Activated CD8-positive, alpha-beta T cell treated with anti-CD3 and anti-CD28 coated beads for 36 hours (primary cell): ENCODE results near the gene NUMB. TPM values are rescaled to one million over a fixed set of nuclear protein-coding genes. Genes with fewer than 3 reads are reported as not detected.

Experiments
- ATAC-seq: fragments of 200-7000 bp; cut with Tn5 transposase; one replicate; pipeline ENCODE4 v1.10.0; 2021; ENCODE audit warnings: mild to moderate bottlenecking, moderate library complexity
- CTCF ChIA-PET: fragments of 350-600 bp; sonication (Branson Sonifier 250); formaldehyde crosslinking; loops from one replicate; lab custom pipeline; 2021; ENCODE audit warnings: antibody characterized with exemption; lab: Charles Lee
- POLR2A ChIA-PET: fragments of 350-600 bp; sonication (Branson Sonifier 250); formaldehyde crosslinking; loops from one replicate; lab custom pipeline; 2021; ENCODE audit warnings: antibody characterized with exemption; lab: Charles Lee
- DNase-seq: peaks from one replicate; pipeline ENCODE4 v3.0.0-alpha.2; 2020
- H3K27ac Mint-ChIP-seq: one replicate; pipeline ENCODE4 v1.8.0; 2021; ENCODE audit warnings: mild to moderate bottlenecking, mixed read lengths
- H3K27me3 Mint-ChIP-seq: one replicate; pipeline ENCODE4 v1.8.0; 2021; ENCODE audit warnings: mixed read lengths
- H3K36me3 Mint-ChIP-seq: one replicate; pipeline ENCODE4 v1.8.0; 2021; ENCODE audit warnings: low read depth, mixed read lengths
- H3K4me1 Mint-ChIP-seq: one replicate; pipeline ENCODE4 v1.8.0; 2021; ENCODE audit warnings: low read depth, mixed read lengths
- H3K4me3 Mint-ChIP-seq: one replicate; pipeline ENCODE4 v1.8.0; 2021; ENCODE audit warnings: mild to moderate bottlenecking, moderate library complexity, mixed read lengths
- H3K9me3 Mint-ChIP-seq: one replicate; pipeline ENCODE4 v1.8.0; 2021; ENCODE audit warnings: mixed read lengths
- CTCF ChIP-seq: fragments of 200-600 bp; IDR thresholded peaks from one replicate; pipeline ENCODE4 v1.8.0; 2022; ENCODE audit warnings: antibody characterized with exemption, mild to moderate bottlenecking
- intact Hi-C: fragments of 100-400 bp; cut with micrococcal nuclease; formaldehyde crosslinking; loops from one replicate; pipeline ENCODE4 v1.10.0; 2022
- total RNA-seq, 2 experiments: library from RNA; stranded (reverse); gene quantifications; one replicate each; pipeline ENCODE4 v1.2.3, GENCODE V29; 2021

NUMB gene
- total RNA-seq, 2 experiments from 2014 or later, result 31.8 to 33.0 TPM

DNA sequence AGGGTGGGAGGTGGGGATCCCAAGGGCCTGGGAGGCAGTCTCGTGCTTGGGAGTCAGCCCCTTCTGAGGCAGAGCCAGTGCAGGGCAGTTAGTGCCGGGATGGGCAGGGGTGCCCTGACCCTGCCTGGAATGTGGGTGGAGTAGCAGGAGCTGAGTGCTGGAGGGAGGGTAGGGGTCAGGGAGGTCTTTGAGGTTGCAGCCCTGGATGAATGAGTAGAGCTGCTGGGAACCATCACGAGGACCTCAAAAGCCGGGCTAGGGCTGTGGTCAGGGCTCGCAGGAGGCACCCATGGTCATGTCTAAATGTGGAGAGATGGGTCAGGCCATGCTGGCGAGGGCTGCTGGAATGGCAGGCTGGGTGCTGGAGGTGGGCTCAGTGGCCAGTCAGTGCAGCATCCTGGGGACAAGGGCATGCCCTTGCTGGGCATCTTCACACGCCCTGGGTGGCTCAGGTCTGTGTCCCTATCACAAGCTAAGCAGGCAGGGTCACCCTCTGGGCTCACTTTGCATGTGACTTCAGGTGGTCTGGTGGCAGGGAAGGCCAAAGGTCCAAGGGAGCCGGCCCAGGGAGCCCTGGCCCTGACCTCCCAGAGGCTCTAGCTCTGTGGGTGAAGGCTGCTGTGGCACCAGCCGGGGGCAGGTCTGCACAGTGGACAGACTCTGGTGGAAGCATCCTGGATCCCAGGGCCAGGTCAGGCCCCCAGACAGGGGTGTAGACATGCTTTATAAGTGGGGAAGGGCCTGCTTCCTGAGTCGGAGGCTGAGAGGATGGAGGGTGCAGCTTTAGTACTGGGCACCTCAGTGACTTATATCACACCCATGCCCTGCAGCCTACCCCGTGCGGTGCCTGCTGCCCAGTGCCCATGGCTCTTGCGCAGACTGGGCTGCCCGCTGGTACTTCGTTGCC, 196.6 kb downstream of the NUMB start:
- no peak overlapping the region for H3K4me3 Mint-ChIP-seq
- H3K27ac Mint-ChIP-seq, result no peak overlapping the region
- peaks cover 2% of the 10 kb centered on the region for H3K27me3 Mint-ChIP-seq
- TF ChIP-seq CTCF, result no peak
- intact Hi-C loops, result no loop called here
- no peak for ATAC-seq
- H3K36me3 Mint-ChIP-seq, result no peaks in the 10 kb centered on the region
- H3K4me1 Mint-ChIP-seq, result peaks cover 5% of the 10 kb centered on the region
- H3K9me3 Mint-ChIP-seq, result no peaks in the 10 kb centered on the region
- CTCF ChIA-PET, result interaction anchor here (0.9 kb wide), 1 partner anchor 18 kb away, joined by 3 read pairs; no protein-coding TSS in a partner anchor
- DNase-seq, result no peak
- POLR2A ChIA-PET, result no interaction called here

- no peak overlapping the region for H3K4me3 Mint-ChIP-seq
- ATAC-seq, result no peak
- intact Hi-C loops, result no loop called here
- no peaks in the 10 kb centered on the region for H3K36me3 Mint-ChIP-seq
- H3K9me3 Mint-ChIP-seq, result no peaks in the 10 kb centered on the region
- ChIA-PET CTCF (no interaction called here), POLR2A (no interaction called here)
- no peak for DNase-seq
- H3K27me3 Mint-ChIP-seq, result peaks cover 2% of the 10 kb centered on the region
- peaks cover 5% of the 10 kb centered on the region for H3K4me1 Mint-ChIP-seq
- H3K27ac Mint-ChIP-seq, result no peak overlapping the region
- no peak for TF ChIP-seq CTCF
Measured at GRCh38 chr14:73261075-73261474, 197.3 kb downstream of the NUMB start.

DNA sequence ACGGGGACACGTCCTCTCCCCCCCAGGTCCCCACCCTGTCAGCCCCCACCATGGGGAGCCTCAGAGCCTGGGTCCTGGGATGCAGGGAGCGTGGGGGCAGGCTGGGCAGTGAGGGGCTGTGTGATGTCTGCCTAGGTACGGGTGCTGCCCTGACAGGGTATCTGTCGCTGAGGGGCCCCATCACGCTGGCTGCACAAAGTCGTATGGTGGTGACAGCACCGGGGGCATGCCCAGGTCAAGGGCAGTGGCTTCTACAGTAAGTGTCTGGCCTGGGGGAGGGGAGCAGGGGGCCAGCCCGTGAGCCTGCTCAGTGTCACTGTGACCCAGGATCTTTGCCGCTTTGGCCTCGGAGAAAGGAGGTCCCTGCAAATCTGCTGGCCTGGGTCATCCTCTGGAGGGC, 197.8 kb downstream of the NUMB start:
- H3K4me3 Mint-ChIP-seq, result no peak overlapping the region
- H3K9me3 Mint-ChIP-seq, result no peaks in the 10 kb centered on the region
- no peak for DNase-seq
- POLR2A ChIA-PET, result no interaction called here
- H3K27ac Mint-ChIP-seq, result no peak overlapping the region
- no peak for ATAC-seq
- CTCF ChIA-PET, result no interaction called here
- H3K4me1 Mint-ChIP-seq, result peaks cover 5% of the 10 kb centered on the region
- intact Hi-C loops, result no loop called here
- no peaks in the 10 kb centered on the region for H3K36me3 Mint-ChIP-seq
- TF ChIP-seq CTCF, result no peak
- H3K27me3 Mint-ChIP-seq, result peaks cover 2% of the 10 kb centered on the region

- TF ChIP-seq CTCF, result no peak
- no peak for ATAC-seq
- no peak for DNase-seq
- Mint-ChIP-seq H3K4me3 (no peak overlapping the region), H3K27ac (no peak overlapping the region), H3K9me3 (no peaks in the 10 kb centered on the region), H3K27me3 (peaks cover 2% of the 10 kb centered on the region), H3K4me1 (peaks cover 5% of the 10 kb centered on the region), H3K36me3 (no peaks in the 10 kb centered on the region)
- ChIA-PET CTCF (no interaction called here), POLR2A (no interaction called here)
- intact Hi-C loops, result no loop called here
Measured at GRCh38 chr14:73259837-73260236, 198.5 kb downstream of the NUMB start.
